ENCODE data around the gene PLCH1.

GRCh38 chr3:155407331-155407730 is 337.5 kb downstream of the PLCH1 start:
- TF ChIP-seq POLR2A (IDR thresholded peaks at IDR 0.05) = no peak
- TF ChIP-seq CTCF (IDR thresholded peaks at IDR 0.05) = no peak

All from right lobe of liver (tissue), 4 donors.